ENCODE data around the gene STAT4. TPM values are rescaled to one million over a fixed set of nuclear protein-coding genes. Genes with fewer than 3 reads are reported as not detected.

STAT4 gene
- total RNA-seq, 1 experiment from 2014 or later = 0.33 TPM

- Mint-ChIP-seq H3K27ac (0 out of 7 replicates have a peak overlapping the region, but pooled peaks of 1 of the 3 experiments have one; percentile 21), H3K9me3 (no peaks in the 10 kb centered on the region), H3K27me3 (ENCODE audit: low read depth) (no peaks in the 10 kb centered on the region), H3K4me1 (peaks cover 15 to 19% of the 10 kb centered on the region in 2 experiments), H3K4me3 (no peak overlapping the region), H3K36me3 (ENCODE audit: insufficient read depth in 1 of 3, low read depth in 3 of 3) (no peaks in the 10 kb centered on the region)
- Histone ChIP-seq H3K27me3 (ENCODE audit: insufficient read depth, low read length) (no peaks in the 10 kb centered on the region), H2AK5ac (ENCODE audit: insufficient read length, low read length) (no peak overlapping the region), H2BK5ac (ENCODE audit: insufficient read length, low read length) (no peak overlapping the region), H4K20me1 (ENCODE audit: control insufficient read depth, insufficient read depth, insufficient read length) (no peaks in the 10 kb centered on the region), H2BK15ac (ENCODE audit: low read depth, low read length) (no peak overlapping the region), H3K4me1 (ENCODE audit: insufficient read depth, low read length) (peaks cover 5% of the 10 kb centered on the region; the same call in 1 of the 2 replicates), H2BK12ac (ENCODE audit: insufficient read length, low read depth, low read length) (no peak overlapping the region), H3K56ac (ENCODE audit: insufficient read length, low read depth, low read length) (no peak overlapping the region), H3K79me1 (ENCODE audit: insufficient read depth, low read depth, low read length, poor library complexity, severe bottlenecking) (no peaks in the 10 kb centered on the region), H4K5ac (ENCODE audit: insufficient read length, low read depth, low read length) (no peak overlapping the region), H3K4ac (ENCODE audit: low read depth, low read length) (no peak overlapping the region), H3K9me3 (ENCODE audit: control insufficient read depth, low read depth, low read length) (no peaks in the 10 kb centered on the region), H2BK120ac (ENCODE audit: low read depth, low read length, poor library complexity, severe bottlenecking) (no peak overlapping the region), H3K23me2 (ENCODE audit: insufficient read length, low read depth, low read length, poor library complexity, severe bottlenecking) (no peaks in the 10 kb centered on the region), H4K8ac (replicated peaks; ENCODE audit: insufficient read length, low read depth, low read length) (no peak overlapping the region), H3K4me2 (ENCODE audit: insufficient read depth, insufficient read length, low read length) (no peak overlapping the region), H3K23ac (ENCODE audit: insufficient read length, low read depth, low read length) (no peak overlapping the region), H3K79me2 (ENCODE audit: insufficient read depth, low read length) (no peaks in the 10 kb centered on the region), H3K9ac (ENCODE audit: extremely low read depth, insufficient read length, low read length) (no peak overlapping the region), H4K91ac (ENCODE audit: insufficient read length, low read depth, low read length) (no peak overlapping the region), H3K18ac (ENCODE audit: insufficient read length, low read depth, low read length) (no peak overlapping the region), H3K14ac (ENCODE audit: insufficient read depth, low read length) (no peak overlapping the region), H2AFZ (ENCODE audit: low read length) (no peak overlapping the region), H3T11ph (ENCODE audit: low read length) (no peak overlapping the region), H2BK20ac (ENCODE audit: low read depth, low read length, poor library complexity, severe bottlenecking) (no peak overlapping the region), H3K27ac (ENCODE audit: insufficient read length, low read depth, low read length) (no peak overlapping the region)
- WGBS (ENCODE audit: extremely low coverage, insufficient read length, low lambda C conversion rate) = no CpG with 5 or more reads among the region's 3 CpGs
- no peak for DNase-seq
- no peak for TF ChIP-seq CTCF (conservative IDR thresholded peaks at IDR 0.05)
Observed at GRCh38 chr2:191173206-191173605, 22.4 kb upstream of the STAT4 start.
